BLaER1 (cell line): ENCODE results near the gene SPOP.
A peak's percentile ranks its signal among the peaks of the same experiment; 100 is the strongest.
"Not testable (repeated sequence)": the region's sequence is repeated elsewhere in the genome, so short reads cannot be mapped to it uniquely, and the experiment has no call there.

Experiments
- H3K27ac ChIP-seq: shearing (Covaris generic); formaldehyde crosslinking; 2 replicates; pipeline ENCODE4 v1.8.1; 2022
- H3K27me3 ChIP-seq: shearing (Covaris generic); formaldehyde crosslinking; 2 replicates; pipeline ENCODE4 v1.8.1; 2022
- H3K36me3 ChIP-seq: shearing (Covaris generic); formaldehyde crosslinking; 2 replicates; pipeline ENCODE4 v1.8.1; 2022
- H3K4me1 ChIP-seq: shearing (Covaris generic); formaldehyde crosslinking; 2 replicates; pipeline ENCODE4 v1.8.1; 2022
- H3K4me2 ChIP-seq: shearing (Covaris generic); formaldehyde crosslinking; 2 replicates; pipeline ENCODE4 v1.8.1; 2022
- H3K4me3 ChIP-seq: shearing (Covaris generic); formaldehyde crosslinking; 2 replicates; pipeline ENCODE4 v1.8.1; 2022
- H3K9ac ChIP-seq: shearing (Covaris generic); formaldehyde crosslinking; 2 replicates; pipeline ENCODE4 v1.8.1; 2022
- H3K9me3 ChIP-seq: shearing (Covaris generic); formaldehyde crosslinking; 2 replicates; pipeline ENCODE4 v1.8.1; 2022
- H4K20me1 ChIP-seq: shearing (Covaris generic); formaldehyde crosslinking; 2 replicates; pipeline ENCODE4 v1.8.1; 2022
- Cebpa-rat ChIP-seq: shearing (Covaris generic); IDR thresholded peaks from 2 replicates; pipeline ENCODE4 v1.8.1; 2022

SPOP gene

DNA sequence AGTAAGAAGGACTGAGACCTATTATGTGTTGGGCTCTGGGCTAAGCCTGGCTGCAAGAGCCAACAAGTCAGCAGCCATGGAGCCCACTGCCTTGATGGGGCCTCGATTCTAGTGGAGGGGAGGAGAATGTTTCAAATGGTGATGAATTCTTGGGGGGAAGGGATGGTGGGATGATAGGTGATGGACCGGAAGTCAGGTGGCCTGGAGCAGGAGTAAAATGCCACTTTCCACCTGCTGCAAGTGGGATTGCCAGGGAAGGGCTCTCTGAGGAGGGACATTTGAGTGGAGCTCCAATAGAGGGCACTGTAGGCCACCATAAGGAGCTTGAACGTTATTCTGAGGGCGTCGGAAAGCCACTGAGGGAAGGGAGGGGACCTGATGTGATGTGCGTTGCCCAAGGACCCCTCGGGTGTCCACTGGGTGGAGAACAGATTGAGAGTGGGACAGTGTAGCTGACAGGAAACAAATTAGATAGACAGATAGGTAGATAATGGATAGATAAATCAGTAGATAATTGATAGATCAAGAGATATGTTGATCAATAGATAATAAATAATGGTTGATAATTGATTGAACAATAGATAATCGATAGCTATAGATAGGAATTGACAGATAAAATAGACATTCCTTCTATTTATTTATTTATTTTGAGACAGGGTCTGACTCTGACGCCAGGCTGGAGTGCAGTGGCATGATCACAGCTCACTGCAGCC, 120.4 kb downstream of the SPOP start:
- no peak for TF ChIP-seq Cebpa-rat
- Histone ChIP-seq H3K27me3 (no peaks in the 10 kb centered on the region), H3K36me3 (no peaks in the 10 kb centered on the region), H3K4me1 (peaks cover 48% of the 10 kb centered on the region), H4K20me1 (no peaks in the 10 kb centered on the region), H3K4me2 (no peak overlapping the region), H3K9ac (no peak overlapping the region), H3K9me3 (peaks cover 17% of the 10 kb centered on the region), H3K4me3 (no peak overlapping the region), H3K27ac (peak overlapping the region; percentile 40; the same call in 1 of the 2 replicates)

DNA sequence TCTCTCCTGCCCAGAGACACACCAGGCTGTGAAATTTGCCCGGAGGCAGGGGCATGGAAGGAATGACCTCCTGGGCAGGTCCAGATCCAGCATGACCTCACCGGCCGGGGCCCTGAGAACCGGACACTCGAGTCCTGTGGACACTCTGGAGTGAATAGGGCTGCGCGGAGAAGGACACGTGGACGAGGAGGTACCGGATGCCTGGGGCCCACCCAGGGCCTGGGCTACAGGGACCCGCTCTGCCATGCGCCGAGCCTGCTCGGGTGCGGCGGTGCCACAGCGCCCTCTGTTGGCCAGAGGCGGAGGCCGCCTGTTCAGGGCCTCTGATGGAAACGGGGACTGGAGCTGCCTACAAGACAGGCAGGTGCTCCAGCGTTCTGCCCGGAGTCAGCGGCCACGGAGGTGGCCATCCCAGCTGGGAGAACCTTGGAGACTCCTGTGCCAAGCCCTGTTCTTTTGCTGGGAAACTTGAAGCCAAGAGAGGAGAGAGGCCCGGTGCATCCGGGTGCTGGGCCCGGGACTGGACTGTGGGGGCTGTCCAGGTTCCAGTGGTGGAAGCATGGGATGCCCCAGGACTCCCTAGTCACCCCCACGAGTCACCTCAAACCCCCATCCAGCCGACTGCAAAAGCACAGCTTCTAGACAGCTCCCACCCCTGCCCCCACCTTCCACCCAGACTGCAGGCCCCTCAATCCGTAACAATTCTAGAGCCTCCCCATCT, 121.5 kb downstream of the SPOP start:
- Histone ChIP-seq H4K20me1 (no peaks in the 10 kb centered on the region), H3K27me3 (no peaks in the 10 kb centered on the region), H3K27ac (peak overlapping the region; percentile 58; the same call in 1 of the 2 replicates), H3K9ac (no peak overlapping the region; the same call in 1 of the 2 replicates), H3K36me3 (no peaks in the 10 kb centered on the region), H3K4me1 (peaks cover 48% of the 10 kb centered on the region), H3K9me3 (peaks cover 6% of the 10 kb centered on the region), H3K4me3 (no peak overlapping the region), H3K4me2 (peak overlapping the region; percentile 70)
- TF ChIP-seq Cebpa-rat: no peak

DNA sequence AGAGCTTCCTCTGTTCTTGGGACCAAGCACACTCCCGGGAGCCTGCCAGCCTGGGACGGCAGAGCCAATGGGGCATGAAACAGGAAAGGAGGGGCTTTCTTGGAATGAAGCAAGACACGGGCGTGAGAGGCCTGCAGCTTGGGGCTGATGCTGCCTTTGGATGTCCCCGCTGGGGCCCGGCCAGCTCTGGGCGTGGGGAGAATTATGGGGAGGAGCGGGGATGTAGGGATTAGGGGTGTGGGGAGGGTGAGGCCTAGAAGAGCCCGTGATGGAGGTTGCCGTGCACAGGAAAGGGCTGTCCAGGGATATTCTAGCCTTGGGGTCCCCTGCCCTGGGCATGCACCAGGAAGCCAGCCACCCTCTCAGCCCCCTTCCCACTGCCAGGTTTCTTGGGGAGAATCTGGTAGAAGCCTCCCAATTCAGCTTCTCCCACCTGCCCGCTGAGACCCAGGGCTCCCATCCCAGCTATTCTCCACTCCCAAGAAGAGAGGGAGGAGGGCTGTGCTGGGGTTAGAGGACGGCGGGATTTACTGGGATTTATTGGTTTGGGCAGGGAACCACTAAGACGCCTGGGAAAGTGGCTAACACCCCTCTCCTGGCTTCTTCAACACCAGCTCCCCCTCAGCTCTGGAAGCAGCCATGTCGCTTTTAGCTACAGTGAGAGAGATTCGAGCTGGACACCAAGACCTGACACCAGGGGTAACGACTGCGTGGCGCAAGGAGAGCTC, 122.2 kb downstream of the SPOP start:
- Histone ChIP-seq H3K4me3 (no peak overlapping the region), H3K9ac (peak overlapping the region; percentile 45; the same call in 1 of the 2 replicates)

GRCh38 chr17:49554694-49555494, 123.0 kb downstream of the SPOP start:
- no peak for TF ChIP-seq Cebpa-rat
- Histone ChIP-seq H3K9ac (peak overlapping the region; percentile 45; the same call in 1 of the 2 replicates), H4K20me1 (no peaks in the 10 kb centered on the region), H3K9me3 (no peaks in the 10 kb centered on the region), H3K27ac (peak overlapping the region; percentile 58; the same call in 1 of the 2 replicates), H3K36me3 (no peaks in the 10 kb centered on the region), H3K4me1 (peaks cover 61% of the 10 kb centered on the region), H3K4me2 (peak overlapping the region; percentile 70), H3K27me3 (no peaks in the 10 kb centered on the region), H3K4me3 (no peak overlapping the region)

More for the DNA sequence above, 122.2 kb downstream of the SPOP start:
- Histone ChIP-seq H3K4me2 (peak overlapping the region; percentile 70), H3K27me3 (no peaks in the 10 kb centered on the region), H3K27ac (peak overlapping the region; percentile 58; the same call in 1 of the 2 replicates), H3K9me3 (no peaks in the 10 kb centered on the region), H3K36me3 (no peaks in the 10 kb centered on the region), H4K20me1 (no peaks in the 10 kb centered on the region), H3K4me1 (peaks cover 54% of the 10 kb centered on the region)
- TF ChIP-seq Cebpa-rat: no peak

DNA sequence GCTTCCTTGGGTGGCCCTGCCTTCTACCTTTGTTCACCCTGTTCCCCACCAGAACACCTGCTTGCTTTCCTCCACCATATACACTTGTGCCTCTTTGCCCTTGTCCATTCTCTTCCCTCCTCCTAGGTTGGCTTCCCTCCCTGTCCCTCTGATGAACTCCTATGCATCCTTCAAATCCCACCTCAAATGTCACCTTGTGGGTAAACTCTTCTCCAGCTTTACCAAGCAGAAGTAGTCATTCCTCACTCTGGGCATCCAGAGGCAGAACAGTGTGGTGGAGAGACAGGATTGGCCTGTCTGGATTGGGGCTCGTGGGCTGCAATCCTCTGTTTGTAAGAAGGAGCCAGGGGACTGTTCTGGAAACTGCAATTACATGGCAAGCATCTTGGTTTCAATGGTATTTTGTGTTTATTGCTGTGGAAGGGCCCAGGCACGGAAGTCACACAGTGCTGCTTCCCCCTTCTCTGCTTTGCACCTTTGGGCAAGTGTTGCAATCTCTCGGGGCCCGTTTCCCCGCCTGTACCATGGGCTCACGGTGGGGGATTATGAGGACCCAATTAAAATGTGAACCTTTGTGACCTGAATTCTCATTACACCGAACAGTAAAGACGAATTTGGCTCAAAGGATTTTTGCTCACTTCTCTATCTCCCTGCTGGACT, 124.1 kb downstream of the SPOP start:
- H3K4me3 ChIP-seq: no peak overlapping the region
- no peaks in the 10 kb centered on the region for H3K9me3 ChIP-seq
- H3K36me3 ChIP-seq: no peaks in the 10 kb centered on the region
- no peaks in the 10 kb centered on the region for H3K27me3 ChIP-seq
- H4K20me1 ChIP-seq: no peaks in the 10 kb centered on the region
- H3K27ac ChIP-seq: no peak overlapping the region
- peak overlapping the region; percentile 29; the same call in 1 of the 2 replicates for H3K4me2 ChIP-seq
- peaks cover 72% of the 10 kb centered on the region for H3K4me1 ChIP-seq
- no peak overlapping the region for H3K9ac ChIP-seq
- 0 out of 2 replicates have a peak, but pooled peaks have one; percentile 11 for TF ChIP-seq Cebpa-rat

GRCh38 chr17:49552070-49552751, 125.7 kb downstream of the SPOP start:
- Histone ChIP-seq H3K4me2 (no peak overlapping the region), H3K27me3 (no peaks in the 10 kb centered on the region), H3K4me1 (peaks cover 84% of the 10 kb centered on the region), H4K20me1 (no peaks in the 10 kb centered on the region), H3K27ac (no peak overlapping the region), H3K9ac (no peak overlapping the region), H3K9me3 (no peaks in the 10 kb centered on the region), H3K4me3 (no peak overlapping the region), H3K36me3 (no peaks in the 10 kb centered on the region)
- TF ChIP-seq Cebpa-rat: no peak

GRCh38 chr17:49551221-49552069, 126.5 kb downstream of the SPOP start:
- no peak for TF ChIP-seq Cebpa-rat
- no peak overlapping the region for H3K27ac ChIP-seq

DNA sequence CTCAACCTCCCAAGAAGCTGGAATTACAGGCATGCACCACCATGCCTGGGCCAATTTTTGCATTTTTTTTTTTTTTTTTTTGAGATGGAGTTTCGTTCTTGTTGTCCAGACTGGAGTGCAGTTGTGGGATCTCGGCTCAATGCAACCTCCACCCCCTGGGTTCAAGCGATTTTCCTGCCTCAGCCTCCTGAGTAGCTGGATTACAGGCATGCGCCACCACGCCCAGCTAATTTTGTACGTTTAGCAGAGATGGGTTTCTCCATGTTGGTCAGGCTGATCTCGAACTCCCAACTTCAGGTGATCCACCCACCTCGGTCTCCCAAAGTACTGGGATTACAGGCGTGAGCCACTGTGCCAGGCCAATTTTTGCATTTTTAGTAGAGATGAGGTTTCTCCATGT, 127.1 kb downstream of the SPOP start:
- not testable (repeated sequence) for H3K9me3 ChIP-seq, H3K9ac ChIP-seq, H3K36me3 ChIP-seq, H3K27ac ChIP-seq, H3K4me3 ChIP-seq, H3K27me3 ChIP-seq, H4K20me1 ChIP-seq
- Histone ChIP-seq H3K4me1 (peaks cover 71% of the 10 kb centered on the region), H3K4me2 (peak overlapping the region; percentile 80; the same call in 1 of the 2 replicates)

More at GRCh38 chr17:49551221-49552069, 126.5 kb downstream of the SPOP start:
- no peak overlapping the region for H3K9ac ChIP-seq
- no peaks in the 10 kb centered on the region for H3K9me3 ChIP-seq
- peaks cover 78% of the 10 kb centered on the region for H3K4me1 ChIP-seq
- H3K4me2 ChIP-seq: no peak overlapping the region; the same call in 1 of the 2 replicates
- no peaks in the 10 kb centered on the region for H3K27me3 ChIP-seq
- no peak overlapping the region for H3K4me3 ChIP-seq
- no peaks in the 10 kb centered on the region for H3K36me3 ChIP-seq
- H4K20me1 ChIP-seq: no peaks in the 10 kb centered on the region
